DMS53 (cell line): ENCODE measurements around the gene EGFLAM.

ENCODE experiments used
- DNase-seq: peaks from one replicate; lab custom pipeline; 2025; lab: John Stamatoyannopoulos, UW

The EGFLAM gene

GRCh38 chr5:38417658-38418017 is 159.3 kb downstream of the EGFLAM start:
- no peak for DNase-seq

GRCh38 chr5:38420246-38420645 is 161.9 kb downstream of the EGFLAM start:
- DNase-seq: no peak

GRCh38 chr5:38420691-38421390 is 162.5 kb downstream of the EGFLAM start:
- DNase-seq: peak; percentile 74

- DNase-seq: no peak
Observed at GRCh38 chr5:38422622-38423021, 164.3 kb downstream of the EGFLAM start.

GRCh38 chr5:38423276-38424147 is 165.2 kb downstream of the EGFLAM start:
- DNase-seq: no peak

GRCh38 chr5:38424148-38425060 is 166.0 kb downstream of the EGFLAM start:
- no peak for DNase-seq

- DNase-seq: no peak
Observed at GRCh38 chr5:38426490-38426889, 168.1 kb downstream of the EGFLAM start.

GRCh38 chr5:38426986-38427950 is 168.9 kb downstream of the EGFLAM start:
- peak; percentile 1 for DNase-seq

GRCh38 chr5:38431242-38431853 is 173.0 kb downstream of the EGFLAM start:
- no peak for DNase-seq

GRCh38 chr5:38433160-38433861 is 175.0 kb downstream of the EGFLAM start:
- DNase-seq: no peak

GRCh38 chr5:38434966-38435705 is 176.8 kb downstream of the EGFLAM start:
- DNase-seq: no peak

- DNase-seq: no peak
Observed at GRCh38 chr5:38438757-38439156, 180.4 kb downstream of the EGFLAM start.

GRCh38 chr5:38441453-38442246 is 183.3 kb downstream of the EGFLAM start:
- DNase-seq: peak; percentile 93

- no peak for DNase-seq
Observed at GRCh38 chr5:38442247-38442573, 183.9 kb downstream of the EGFLAM start.

GRCh38 chr5:38443390-38443789 is 185.0 kb downstream of the EGFLAM start:
- DNase-seq: no peak

GRCh38 chr5:38445374-38446028 is 187.1 kb downstream of the EGFLAM start:
- DNase-seq: no peak

- no peak for DNase-seq
Observed at GRCh38 chr5:38446029-38446522, 187.7 kb downstream of the EGFLAM start.

GRCh38 chr5:38447056-38447455 is 188.7 kb downstream of the EGFLAM start:
- DNase-seq: no peak
